HG03159 (cell line): ENCODE measurements around the gene PPL.
"Not testable (repeated sequence)": the region's sequence is repeated elsewhere in the genome, so short reads cannot be mapped to it uniquely, and the experiment has no call there.

Source experiments
- ATAC-seq: cut with Tn5 transposase; IDR thresholded peaks from one replicate; pipeline ENCODE4 v1.9.1; 2021; ENCODE audit warnings: mild to moderate bottlenecking, moderate library complexity; ENCODE audit not compliant: unreplicated experiment

The PPL gene

DNA sequence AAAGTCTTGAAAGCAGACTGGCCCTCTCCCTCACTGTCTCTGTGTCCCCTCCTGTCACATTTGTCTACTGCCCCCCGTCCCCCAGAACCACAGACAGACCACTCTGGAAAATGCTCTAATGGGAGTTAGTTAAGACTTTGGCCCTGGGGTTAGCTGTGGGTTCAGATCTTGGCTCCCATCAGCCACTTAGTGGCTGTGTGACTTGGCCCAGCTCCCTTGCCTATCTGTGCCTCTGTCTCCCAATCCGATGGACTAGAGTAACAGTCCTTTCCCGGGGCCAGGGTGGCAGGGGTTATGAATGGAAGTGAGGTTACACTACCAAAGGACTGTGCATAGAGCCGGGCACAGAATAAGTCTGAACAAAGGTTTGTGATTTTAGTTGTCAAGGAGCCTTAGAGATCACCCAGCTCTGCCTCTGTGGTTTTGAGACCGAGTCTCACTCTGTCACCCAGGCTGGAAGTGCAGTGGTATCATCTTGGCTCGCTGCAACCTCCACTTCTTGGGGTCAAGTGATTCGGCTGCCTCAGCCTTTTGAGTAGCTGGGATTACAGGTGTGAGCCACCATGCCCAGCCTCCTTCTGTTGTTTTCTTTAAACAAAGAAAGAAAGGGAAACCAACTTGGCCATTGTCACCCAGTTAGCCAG lies 23.7 kb downstream of the PPL start:
- ATAC-seq: no peak

DNA sequence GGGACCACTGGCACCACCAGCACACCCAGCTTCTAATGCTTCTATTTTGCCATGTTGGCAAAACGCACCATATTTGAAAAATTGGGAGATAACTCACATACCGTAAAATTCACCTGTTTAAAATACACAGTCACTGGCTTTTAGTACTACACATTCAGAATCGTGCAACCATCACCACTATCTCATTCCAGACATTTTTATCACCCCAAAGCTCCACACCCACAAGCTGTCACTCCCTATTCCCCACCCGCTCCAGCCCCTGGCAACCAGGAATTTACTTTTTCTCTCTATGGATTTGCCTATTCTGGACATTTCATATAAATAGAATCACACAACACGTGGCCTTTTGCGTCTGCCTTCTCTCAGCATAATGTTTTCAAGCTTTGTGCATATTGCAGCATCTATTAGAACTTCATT lies 25.0 kb downstream of the PPL start:
- ATAC-seq: no peak

DNA sequence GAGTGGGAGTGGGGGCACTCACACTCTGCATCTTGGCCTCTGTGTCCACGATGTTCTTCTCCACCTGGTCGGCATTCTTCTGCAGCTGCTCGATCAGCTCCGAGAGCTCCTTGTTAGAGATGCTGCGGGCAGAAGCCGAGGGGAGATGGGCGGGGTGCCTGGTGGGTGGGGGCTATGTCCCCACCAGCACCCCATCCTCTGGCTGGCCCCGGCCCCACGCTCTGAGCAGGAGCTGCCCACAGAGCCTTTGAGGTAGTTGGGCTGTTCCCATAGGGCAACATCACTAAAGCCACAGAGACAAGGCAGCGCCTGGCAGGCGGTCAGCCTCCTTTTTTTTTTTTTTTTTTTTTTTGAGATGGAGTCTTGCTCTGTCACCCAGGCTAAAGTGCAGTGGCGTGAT lies 26.1 kb downstream of the PPL start:
- ATAC-seq: no peak

DNA sequence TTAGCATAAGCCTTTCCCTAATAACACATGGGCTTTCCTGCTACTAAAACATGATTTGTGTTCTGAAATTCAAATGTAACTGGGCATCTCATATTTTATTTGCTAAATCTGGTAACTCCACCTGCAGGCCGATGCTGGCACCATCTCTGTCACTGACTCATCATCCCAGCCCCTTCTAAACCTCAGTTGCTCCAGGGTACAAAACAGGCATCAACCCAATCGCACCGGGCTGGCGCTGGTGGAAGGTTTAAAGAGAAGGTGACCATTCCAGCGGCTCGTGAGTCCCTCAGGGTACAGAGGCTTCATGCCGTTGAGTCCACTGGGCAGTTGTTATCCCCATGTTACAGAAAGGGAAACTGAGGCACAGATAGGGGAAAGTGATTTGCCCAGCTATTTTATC lies 27.1 kb downstream of the PPL start:
- no peak for ATAC-seq

DNA sequence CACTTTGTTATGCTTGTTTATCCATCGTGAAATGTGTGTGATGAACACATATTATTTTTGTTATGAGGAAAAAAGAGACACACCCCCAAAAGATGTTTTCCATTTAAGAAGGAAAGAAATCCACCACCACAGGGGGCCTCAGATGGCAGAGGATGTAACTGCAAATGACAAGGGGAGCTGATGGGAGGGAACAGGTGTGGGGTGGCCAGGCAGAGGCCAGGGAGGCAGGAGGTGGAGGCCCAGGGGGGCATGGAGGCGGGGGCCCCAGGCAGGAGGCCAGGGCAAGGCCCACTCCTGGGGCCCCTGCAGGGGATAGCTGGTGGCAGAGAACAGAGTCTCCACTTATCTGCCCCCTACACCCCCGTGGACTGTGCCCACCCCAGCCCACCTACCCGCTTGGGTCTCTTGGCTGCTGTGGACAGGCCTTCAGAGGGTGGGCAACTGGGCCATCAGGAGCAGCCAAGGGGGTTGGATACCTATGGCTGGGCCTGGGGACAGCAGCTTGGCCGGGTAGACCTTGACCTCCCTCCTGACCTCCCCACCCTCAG lies 28.0 kb downstream of the PPL start:
- no peak for ATAC-seq

DNA sequence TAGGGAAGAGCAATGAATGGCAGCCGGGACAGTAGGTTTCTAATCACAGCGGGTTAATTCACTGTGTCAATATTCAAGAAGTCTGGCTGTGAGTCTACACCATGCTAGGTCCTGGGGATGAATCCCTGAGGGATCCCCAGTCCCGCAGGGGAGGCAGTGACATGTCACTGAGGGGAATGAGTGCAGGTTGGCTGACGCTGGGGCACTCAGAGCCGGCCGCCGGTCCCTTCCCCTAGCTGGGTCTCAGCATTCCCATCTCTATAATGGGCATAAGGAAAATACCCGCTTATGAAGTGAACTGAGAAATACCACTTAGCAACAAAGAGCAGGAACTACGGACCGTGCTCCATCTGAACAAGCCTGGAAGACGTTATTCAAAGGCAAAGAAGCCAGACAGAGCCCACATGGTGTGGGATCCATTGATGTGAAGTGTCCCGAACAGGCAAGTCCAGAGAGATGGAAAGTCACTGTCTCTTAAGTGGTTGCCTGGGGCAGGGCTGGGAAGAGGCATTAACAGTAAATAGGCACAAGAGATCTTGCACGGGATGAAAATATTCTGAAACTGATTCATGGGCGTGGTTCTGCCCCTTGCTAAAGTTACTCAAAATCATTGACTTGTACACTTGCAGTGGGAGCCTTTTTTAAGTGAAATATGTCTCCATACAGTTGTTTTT lies 31.9 kb downstream of the PPL start:
- ATAC-seq: no peak

DNA sequence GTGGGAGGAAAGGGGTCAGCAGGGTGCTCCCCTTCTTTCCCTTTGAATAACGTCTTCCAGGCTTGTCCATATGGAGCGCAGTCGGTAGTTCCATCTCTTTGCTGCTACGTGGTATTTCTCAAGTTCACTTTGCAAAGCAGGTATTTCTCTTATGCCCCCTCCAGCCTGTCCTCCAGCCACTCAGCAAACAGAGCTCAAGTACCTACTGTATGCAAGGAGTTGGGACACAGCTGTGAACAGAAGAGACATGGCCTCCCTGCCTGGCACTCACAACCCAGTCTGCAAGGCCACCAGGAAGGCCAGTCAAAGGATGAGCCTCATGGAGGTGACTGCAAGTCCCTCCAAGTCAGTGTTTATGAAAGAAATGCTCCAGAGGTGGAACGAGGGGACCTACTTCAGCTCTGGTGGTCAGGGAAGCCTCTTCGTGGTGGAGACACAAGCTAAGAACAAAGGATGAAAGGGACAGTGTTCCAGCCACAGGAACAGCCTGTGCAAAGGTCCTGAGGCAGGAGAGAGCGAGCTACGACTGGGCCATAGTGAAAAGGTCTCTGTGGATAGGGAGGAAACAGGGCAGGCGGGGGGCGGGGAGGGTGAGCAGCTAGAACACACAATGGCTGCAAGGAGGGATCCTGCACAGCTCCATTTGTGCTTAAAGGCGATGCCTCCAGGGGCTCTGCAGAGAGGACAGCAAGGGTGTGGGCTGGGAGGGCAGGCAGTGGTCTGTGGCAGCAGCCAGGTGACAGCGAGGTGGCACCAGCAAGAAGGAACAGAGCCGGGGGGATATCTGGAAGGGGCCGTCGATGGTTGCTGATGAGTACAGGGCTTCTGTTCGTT lies 32.6 kb downstream of the PPL start:
- ATAC-seq: no peak

DNA sequence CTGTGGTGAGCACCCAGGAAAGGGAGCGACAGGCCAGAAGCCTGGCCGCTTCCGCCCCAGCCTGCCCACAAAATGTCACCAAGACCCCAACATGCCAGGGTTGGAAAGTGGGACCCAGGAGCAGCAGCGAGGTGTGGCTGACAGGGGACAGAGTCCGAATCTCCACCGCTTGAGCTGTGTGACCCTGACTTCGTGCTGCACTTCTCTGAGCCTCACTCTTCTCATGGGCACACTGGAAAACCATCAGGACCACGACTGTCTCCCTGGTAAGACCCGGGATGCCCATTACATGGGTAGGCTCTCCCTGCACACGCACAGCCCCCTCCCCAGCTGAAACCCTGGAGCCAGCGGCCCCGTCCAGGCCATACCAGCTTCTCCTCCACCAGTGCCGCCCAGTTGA lies 34.9 kb downstream of the PPL start:
- no peak for ATAC-seq

DNA sequence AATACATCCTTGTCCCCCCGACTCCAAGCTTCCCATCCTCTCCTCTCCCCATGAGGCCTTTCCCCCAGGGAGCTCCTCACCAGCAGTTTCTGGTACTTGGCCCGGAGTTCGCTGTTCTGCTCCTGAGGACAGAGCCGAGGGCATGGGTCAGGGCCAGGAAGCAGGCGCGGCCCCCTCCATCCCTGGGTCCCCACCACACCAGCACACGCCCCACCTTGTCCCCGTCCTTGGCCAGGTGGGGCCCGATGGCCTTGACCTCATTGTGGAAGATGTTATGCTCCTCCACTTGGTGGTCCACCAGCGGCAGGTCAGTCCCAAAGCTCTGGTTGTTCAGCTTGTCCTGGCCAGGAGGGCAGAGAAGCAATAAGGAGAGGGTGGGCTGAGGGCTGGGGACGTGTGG lies 36.2 kb downstream of the PPL start:
- ATAC-seq: no peak

DNA sequence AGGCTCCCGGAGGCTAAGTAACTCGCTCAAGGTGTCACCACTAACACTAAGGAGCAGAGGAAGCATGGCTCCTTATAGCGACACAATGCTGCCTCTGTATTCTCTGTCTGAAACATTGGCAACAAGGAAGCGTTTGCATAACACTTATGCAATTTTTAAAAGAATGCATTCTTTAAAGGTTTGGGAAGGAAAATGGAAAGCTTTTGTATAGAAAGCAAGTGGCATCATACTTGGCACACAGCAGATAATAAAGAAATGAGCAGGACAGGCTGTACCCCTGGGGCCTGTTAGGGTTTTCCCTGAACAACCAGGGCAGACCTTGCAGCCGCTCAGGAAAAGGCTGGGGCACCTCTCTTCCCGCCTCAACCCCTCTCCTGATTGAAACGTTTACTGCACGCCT lies 36.9 kb downstream of the PPL start:
- no peak for ATAC-seq

DNA sequence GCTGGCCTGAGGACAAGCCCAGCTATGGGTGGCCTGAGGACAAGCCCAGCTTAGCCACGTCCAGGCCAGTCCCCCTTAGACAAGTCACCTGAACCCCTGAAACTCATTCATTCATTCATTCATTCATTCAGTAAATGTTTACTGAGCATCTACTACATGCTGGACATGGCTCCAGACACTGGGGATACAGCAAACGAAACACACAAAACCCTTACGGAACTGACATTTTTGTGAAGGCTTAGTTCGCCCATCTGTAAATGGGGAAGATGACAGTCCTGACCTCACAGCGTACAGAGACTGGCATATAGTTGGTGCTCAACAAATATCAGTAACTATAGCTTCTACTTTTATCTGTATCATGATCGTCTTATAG lies 37.5 kb downstream of the PPL start:
- no peak for ATAC-seq

DNA sequence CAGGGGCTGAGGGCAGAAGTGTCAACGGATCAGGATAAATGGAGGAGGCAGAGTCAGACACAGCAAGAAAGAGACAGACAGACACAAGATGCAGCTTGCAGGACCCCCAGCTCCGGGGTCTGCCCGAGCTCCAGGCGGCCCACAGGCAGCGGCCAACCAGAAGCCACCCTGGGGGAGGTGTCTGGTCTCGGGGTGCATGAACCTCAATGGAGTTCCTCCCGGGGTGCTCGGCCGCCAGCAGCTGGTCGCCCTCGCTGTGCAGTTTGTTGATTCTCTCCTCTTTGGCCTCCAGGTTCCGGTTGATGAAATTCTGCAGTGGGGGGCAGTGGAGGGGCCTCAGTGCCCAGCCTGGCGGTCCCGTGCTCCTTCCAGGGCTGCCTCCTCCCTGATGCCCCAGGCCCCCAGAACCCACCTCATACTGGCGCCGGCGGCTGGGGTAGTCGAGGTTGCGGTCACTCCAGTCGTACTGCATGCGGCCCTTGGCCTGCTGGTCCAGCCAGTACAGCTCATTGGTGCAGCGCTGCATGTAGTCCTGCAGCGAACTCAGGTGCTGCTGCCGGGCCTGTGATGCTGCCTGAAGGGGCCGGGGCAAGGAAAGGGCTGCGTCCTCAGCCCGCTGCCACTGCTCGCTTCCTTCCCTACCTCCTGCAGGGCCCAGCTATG lies 38.0 kb downstream of the PPL start:
- ATAC-seq: no peak

DNA sequence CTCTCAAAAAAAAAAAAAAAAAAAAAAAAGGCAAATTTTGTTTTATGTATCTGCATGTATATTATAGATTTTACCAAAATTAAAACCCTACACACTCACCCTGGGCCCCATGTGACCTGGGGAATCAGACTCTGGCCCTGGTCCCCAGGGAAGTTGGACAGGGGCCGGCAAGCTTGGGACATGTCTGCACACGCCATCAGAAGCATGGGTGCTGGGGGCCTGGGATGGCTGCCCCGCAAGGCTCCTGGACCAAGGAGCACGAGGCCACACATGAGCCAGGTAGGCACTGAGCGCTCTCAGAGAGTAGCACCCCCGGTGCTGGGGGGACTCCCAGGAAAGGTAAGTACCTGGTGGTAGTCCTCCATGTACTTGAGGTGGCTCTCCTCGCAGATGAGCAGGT lies 39.6 kb downstream of the PPL start:
- no peak for ATAC-seq

DNA sequence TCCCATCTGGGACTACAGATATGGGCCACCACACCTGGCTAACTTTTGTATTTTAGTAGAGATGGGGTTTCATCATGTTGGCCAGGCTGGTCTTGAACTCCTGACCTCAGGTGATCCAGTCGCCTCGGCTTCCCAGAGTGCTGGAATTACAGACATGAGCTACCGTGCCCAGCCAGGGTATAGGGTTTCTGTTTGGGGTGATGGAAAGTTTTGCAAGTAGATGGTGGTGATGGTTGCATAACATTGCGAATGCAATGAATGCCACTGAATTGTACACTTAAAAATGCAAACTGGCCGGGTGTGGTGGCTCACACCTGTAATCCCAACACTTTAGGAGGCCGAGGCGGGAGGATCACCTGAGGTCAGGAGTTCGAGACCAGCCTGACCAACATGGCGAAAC lies 40.2 kb downstream of the PPL start:
- ATAC-seq: not testable (repeated sequence)

DNA sequence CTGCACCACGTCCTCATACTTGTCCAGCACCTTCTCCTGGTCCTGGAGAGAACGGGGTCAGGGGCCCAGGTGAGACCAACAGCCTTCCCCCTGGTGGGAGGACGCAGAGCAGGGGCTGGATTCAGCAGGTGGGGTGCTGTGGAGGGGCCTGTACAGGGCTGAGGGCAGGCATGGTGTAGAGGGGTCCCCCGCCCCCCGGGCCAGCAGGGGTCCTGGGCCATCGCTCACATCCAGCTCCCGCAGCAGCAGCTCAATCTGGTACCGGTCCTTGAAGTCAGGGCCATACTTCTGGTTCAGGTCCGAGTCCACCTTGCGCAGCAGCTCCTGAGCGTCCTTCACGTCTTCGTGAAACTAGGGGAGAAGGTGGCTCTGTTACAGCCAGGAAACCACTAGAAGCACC lies 41.6 kb downstream of the PPL start:
- ATAC-seq: no peak

DNA sequence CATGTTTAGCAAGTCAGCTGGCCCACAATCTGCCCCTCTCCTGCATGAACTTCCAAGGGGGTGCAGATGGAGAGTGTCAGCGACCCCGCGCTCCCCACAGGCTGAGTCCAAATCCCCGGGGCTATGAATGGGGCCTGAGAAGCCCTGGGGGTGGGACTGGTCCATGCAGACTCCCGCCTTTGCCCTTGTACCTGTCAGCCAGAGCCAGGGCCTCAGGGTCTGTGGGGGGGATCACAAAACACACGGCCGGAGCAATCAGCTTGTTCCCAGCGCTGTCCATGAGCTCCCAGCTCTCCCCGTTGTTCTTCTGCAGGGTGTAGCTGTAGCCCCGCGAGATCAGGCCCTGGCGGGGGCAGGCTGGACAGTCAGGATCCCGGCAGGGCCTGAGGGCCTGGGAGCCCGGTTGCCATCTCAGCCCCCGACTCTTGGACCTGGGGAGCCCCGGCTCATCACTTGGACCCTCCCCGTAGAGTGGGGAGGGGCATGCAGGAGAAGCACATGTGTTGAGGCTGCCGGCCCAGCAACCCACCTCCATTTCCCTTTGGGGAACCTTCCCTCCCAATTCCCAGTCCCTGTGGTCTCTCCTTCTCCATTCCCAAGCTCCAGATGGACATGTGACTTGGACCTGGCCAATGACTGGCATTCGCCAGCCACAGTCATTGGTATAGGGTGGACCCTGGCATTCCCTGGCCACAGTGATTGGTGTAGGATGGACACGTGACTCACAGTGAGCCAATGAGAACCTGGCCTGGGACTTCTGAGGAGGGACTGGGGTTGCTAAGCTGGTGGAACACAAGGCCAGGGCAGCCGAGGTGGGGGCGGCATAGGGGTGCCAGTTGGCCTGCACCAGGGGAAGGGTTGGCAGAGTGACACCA lies 42.4 kb downstream of the PPL start:
- no peak for ATAC-seq

DNA sequence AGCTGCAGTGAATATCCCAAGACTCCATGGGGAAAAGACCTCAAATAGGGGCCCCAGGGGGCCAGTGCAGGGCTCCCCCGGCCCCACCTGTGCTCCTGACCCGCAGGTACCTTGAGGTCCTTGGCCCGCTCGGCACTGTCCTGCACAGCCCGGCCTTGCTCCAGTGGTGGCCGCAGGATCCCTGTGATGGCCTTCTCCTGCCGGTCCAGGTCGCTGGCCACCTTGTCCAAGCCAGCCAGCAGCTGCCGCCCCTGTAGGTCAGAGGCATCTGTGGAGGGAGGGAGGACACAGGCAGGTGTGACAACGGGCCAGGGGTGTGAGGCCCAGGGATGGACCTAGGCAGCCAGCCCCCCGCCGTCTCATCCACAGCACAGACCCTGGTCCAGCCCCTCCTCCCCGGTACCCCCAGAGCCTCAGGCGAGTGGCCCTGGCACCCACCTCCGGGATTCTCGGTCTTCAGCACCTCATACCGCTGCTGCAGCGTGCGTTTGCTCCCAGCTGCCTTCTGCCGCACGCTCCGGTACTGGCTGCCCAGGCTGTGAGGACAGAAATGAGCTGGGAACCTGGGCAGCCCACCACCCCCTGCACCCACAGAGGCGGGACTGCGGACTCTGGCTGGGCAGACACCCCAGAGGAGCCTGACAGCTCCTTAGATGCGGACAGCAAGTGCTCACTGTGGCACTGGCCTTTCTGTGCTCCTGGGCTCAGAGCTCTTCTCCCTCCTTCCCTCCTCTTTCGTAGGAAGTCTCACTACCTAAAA lies 43.7 kb downstream of the PPL start:
- no peak for ATAC-seq

DNA sequence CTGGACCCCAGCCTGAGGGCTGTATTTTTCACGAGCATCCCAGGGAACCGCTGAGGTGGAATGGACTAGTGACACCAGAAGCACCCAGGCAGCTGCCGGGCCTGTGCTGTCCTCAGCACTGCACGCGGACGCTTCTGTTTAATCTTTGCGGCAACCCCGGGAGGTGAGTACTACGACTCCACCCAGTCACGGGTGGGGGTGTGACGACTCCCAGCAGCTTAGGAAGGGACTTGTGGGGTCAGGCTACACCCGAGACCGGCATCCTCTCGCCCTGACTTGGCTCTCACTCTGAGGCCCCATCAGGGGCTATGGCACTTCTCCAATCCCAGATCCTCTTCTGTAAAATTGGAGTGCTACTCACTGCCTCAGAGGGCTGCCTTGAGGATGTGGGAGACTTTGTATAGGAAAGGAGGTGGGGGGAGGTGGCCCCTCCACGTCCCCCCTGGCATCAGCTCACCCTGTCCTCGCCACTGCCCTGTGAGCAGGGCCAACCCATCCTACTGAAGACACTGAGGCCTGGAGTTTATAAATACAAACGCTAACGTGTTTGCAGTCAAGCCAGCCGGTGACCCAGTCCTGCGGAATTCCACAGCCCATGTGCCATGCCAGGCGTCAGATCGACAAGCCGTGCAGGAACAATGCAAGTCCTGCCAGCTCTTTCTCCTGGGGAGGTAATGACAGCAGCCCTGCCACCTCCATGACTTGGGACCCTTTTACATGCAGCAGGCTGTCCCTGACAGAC lies 44.4 kb downstream of the PPL start:
- no peak for ATAC-seq

DNA sequence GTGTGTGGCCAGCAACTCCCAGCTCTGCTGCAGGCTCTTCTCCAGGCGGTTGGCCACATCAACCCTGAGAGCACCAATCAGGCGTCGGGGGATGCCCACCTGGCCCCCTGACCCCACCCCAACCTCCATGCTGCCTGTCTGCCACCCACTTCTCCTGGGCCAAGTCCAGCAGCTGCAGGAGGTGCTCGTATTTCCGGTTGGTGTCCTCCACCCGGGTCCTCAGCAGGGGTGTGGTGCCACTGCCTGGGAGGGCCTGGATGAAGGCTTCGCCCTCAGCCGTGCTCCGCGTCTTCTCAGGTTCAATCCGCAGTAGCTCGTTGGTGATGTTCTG lies 45.1 kb downstream of the PPL start:
- ATAC-seq: no peak
